ENCODE data around the gene RCOR1. TPM values are rescaled to one million over a fixed set of nuclear protein-coding genes. Genes with fewer than 3 reads are reported as not detected.
A peak's percentile ranks its signal among the peaks of the same experiment; 100 is the strongest.
"Not testable (repeated sequence)": the region's sequence is repeated elsewhere in the genome, so short reads cannot be mapped to it uniquely, and the experiment has no call there.

The RCOR1 gene
- total and polyA plus RNA-seq, 7 experiments from 2014 or later = 0.63 to 34.4 (median 19.6) TPM

GRCh38 chr14:102633906-102634595 lies 41.6 kb downstream of the RCOR1 start:
- POLR2A ChIA-PET = no interaction called here
- no peaks in the 10 kb centered on the region for H3K9me3 ChIP-seq (ENCODE audit: control insufficient read depth in 2 of 3, low read length in 3 of 3)
- no peaks in the 10 kb centered on the region for H3K4me1 ChIP-seq (ENCODE audit: control insufficient read depth in 2 of 2, insufficient read depth in 2 of 2, low read length in 2 of 2)
- no peaks in the 10 kb centered on the region for H3K9me3 Mint-ChIP-seq
- H3K27me3 Mint-ChIP-seq = no peaks in the 10 kb centered on the region
- intact Hi-C loops (cut with micrococcal nuclease) = no loop called here
- no peak overlapping the region for H3K27ac Mint-ChIP-seq
- H3K27ac ChIP-seq (ENCODE audit: low read depth, low read length) = no peak overlapping the region
- CTCF ChIA-PET = no interaction called here
- H3K4me3 Mint-ChIP-seq = peak overlapping the region in 2 of 10 donors; percentile 22 to 61
- peaks cover 0 to 20% (median 3%) of the 10 kb centered on the region in 5 donors for H3K36me3 Mint-ChIP-seq
- peaks cover 11 to 40% (median 24%) of the 10 kb centered on the region in 7 donors for H3K4me1 Mint-ChIP-seq
- ATAC-seq = no peak
- DNase-seq = no peak
- H3K36me3 ChIP-seq (ENCODE audit: control insufficient read depth in 2 of 3, insufficient read depth in 3 of 3, low read length in 3 of 3) = no peaks in the 10 kb centered on the region
- no peaks in the 10 kb centered on the region for H3K27me3 ChIP-seq (ENCODE audit: control insufficient read depth in 2 of 2, insufficient read depth in 2 of 2, low read length in 2 of 2)
- no peak overlapping the region for H3K4me3 ChIP-seq (ENCODE audit: low read length)

- H3K9me3 ChIP-seq (ENCODE audit: control insufficient read depth in 2 of 3, low read length in 3 of 3); H3K4me3 Mint-ChIP-seq; POLR2A ChIA-PET; H3K27ac ChIP-seq (ENCODE audit: low read depth, low read length); H3K4me1 ChIP-seq (ENCODE audit: control insufficient read depth in 2 of 2, insufficient read depth in 2 of 2, low read length in 2 of 2); intact Hi-C loops (cut with micrococcal nuclease); DNase-seq; ATAC-seq; H3K36me3 Mint-ChIP-seq; H3K27ac Mint-ChIP-seq; H3K27me3 ChIP-seq (ENCODE audit: control insufficient read depth in 2 of 2, insufficient read depth in 2 of 2, low read length in 2 of 2); H3K9me3 Mint-ChIP-seq; H3K4me3 ChIP-seq (ENCODE audit: low read length); H3K27me3 Mint-ChIP-seq; CTCF ChIA-PET; H3K36me3 ChIP-seq (ENCODE audit: control insufficient read depth in 2 of 3, insufficient read depth in 3 of 3, low read length in 3 of 3): not testable (repeated sequence)
- H3K4me1 Mint-ChIP-seq = peaks cover 14 to 52% (median 45%) of the 10 kb centered on the region in 7 donors
These were observed 47.2 kb downstream of the RCOR1 start for GRCh38 chr14:102639611-102640010.

GRCh38 chr14:102644523-102644922 lies 52.1 kb downstream of the RCOR1 start:
- ATAC-seq (peak; percentile 42), DNase-seq (no peak)
- Histone ChIP-seq H3K36me3 (ENCODE audit: control insufficient read depth in 2 of 3, insufficient read depth in 3 of 3, low read length in 3 of 3) (no peaks in the 10 kb centered on the region), H3K9me3 (ENCODE audit: control insufficient read depth in 2 of 3, low read length in 3 of 3) (no peaks in the 10 kb centered on the region), H3K4me1 (ENCODE audit: control insufficient read depth in 2 of 2, insufficient read depth in 2 of 2, low read length in 2 of 2) (peaks cover 0 to 20% of the 10 kb centered on the region in 2 donors), H3K4me3 (ENCODE audit: low read length) (no peak overlapping the region), H3K27ac (ENCODE audit: low read depth, low read length) (no peak overlapping the region), H3K27me3 (ENCODE audit: control insufficient read depth in 2 of 2, insufficient read depth in 2 of 2, low read length in 2 of 2) (no peaks in the 10 kb centered on the region)
- ChIA-PET POLR2A (no interaction called here), CTCF (no interaction called here)
- H3K4me1 Mint-ChIP-seq = peaks cover 33 to 85% (median 74%) of the 10 kb centered on the region in 7 donors
- peak overlapping the region in 3 of 10 donors; percentile 8 to 60 (median 36) for H3K4me3 Mint-ChIP-seq
- no peaks in the 10 kb centered on the region for H3K27me3 Mint-ChIP-seq
- intact Hi-C loops (cut with micrococcal nuclease) = no loop called here
- no peaks in the 10 kb centered on the region for H3K9me3 Mint-ChIP-seq
- peaks cover 0 to 8% (median under 1%) of the 10 kb centered on the region in 5 donors for H3K36me3 Mint-ChIP-seq
- H3K27ac Mint-ChIP-seq = peak overlapping the region in 5 of 9 donors; percentile 14 to 40 (median 32)

- ATAC-seq = peak; percentile 66
These were observed 53.4 kb downstream of the RCOR1 start for GRCh38 chr14:102645746-102646440.

GRCh38 chr14:102646615-102647014 lies 54.2 kb downstream of the RCOR1 start:
- Mint-ChIP-seq H3K9me3 (no peaks in the 10 kb centered on the region), H3K4me1 (peaks cover 33 to 88% (median 82%) of the 10 kb centered on the region in 7 donors), H3K27me3 (no peaks in the 10 kb centered on the region), H3K36me3 (peaks cover 0 to 8% (median 3%) of the 10 kb centered on the region in 5 donors), H3K27ac (peak overlapping the region in 1 of 9 donors; percentile 6), H3K4me3 (peak overlapping the region in 2 of 10 donors; percentile 2 to 8)
- H3K4me1 ChIP-seq (ENCODE audit: control insufficient read depth in 2 of 2, insufficient read depth in 2 of 2, low read length in 2 of 2) = peaks cover 0 to 20% of the 10 kb centered on the region in 2 donors
- no peaks in the 10 kb centered on the region for H3K36me3 ChIP-seq (ENCODE audit: control insufficient read depth in 2 of 3, insufficient read depth in 3 of 3, low read length in 3 of 3)
- no peak overlapping the region for H3K4me3 ChIP-seq (ENCODE audit: low read length)
- DNase-seq (no peak), ATAC-seq (peak; percentile 44)
- intact Hi-C loops (cut with micrococcal nuclease) = no loop called here
- H3K27me3 ChIP-seq (ENCODE audit: control insufficient read depth in 2 of 2, insufficient read depth in 2 of 2, low read length in 2 of 2) = no peaks in the 10 kb centered on the region
- no peak overlapping the region for H3K27ac ChIP-seq (ENCODE audit: low read depth, low read length)
- H3K9me3 ChIP-seq (ENCODE audit: control insufficient read depth in 2 of 3, low read length in 3 of 3) = no peaks in the 10 kb centered on the region
- ChIA-PET CTCF (interaction anchor here (0.6 to 0.7 kb wide), 2 partner anchors 27 to 520 kb away, joined by 3 to 4 read pairs; no protein-coding TSS in a partner anchor), POLR2A (no interaction called here)

More at GRCh38 chr14:102645746-102646440, 53.4 kb downstream of the RCOR1 start:
- H3K9me3 Mint-ChIP-seq = no peaks in the 10 kb centered on the region
- no peaks in the 10 kb centered on the region for H3K27me3 Mint-ChIP-seq
- H3K27ac Mint-ChIP-seq = peak overlapping the region in 5 of 9 donors; percentile 6 to 72 (median 32)
- POLR2A ChIA-PET = no interaction called here
- Histone ChIP-seq H3K4me1 (ENCODE audit: control insufficient read depth in 2 of 2, insufficient read depth in 2 of 2, low read length in 2 of 2) (peaks cover 0 to 20% of the 10 kb centered on the region in 2 donors), H3K36me3 (ENCODE audit: control insufficient read depth in 2 of 3, insufficient read depth in 3 of 3, low read length in 3 of 3) (no peaks in the 10 kb centered on the region), H3K9me3 (ENCODE audit: control insufficient read depth in 2 of 3, low read length in 3 of 3) (no peaks in the 10 kb centered on the region), H3K4me3 (ENCODE audit: low read length) (no peak overlapping the region), H3K27ac (ENCODE audit: low read depth, low read length) (no peak overlapping the region), H3K27me3 (ENCODE audit: control insufficient read depth in 2 of 2, insufficient read depth in 2 of 2, low read length in 2 of 2) (no peaks in the 10 kb centered on the region)
- intact Hi-C loops (cut with micrococcal nuclease) = no loop called here
- DNase-seq = no peak
- peaks cover 33 to 89% (median 82%) of the 10 kb centered on the region in 7 donors for H3K4me1 Mint-ChIP-seq
- CTCF ChIA-PET = interaction anchor here (0.6 to 0.7 kb wide), 2 partner anchors 26 to 519 kb away, joined by 3 to 4 read pairs; no protein-coding TSS in a partner anchor
- peaks cover 0 to 8% (median 3%) of the 10 kb centered on the region in 5 donors for H3K36me3 Mint-ChIP-seq
- no peak overlapping the region for H3K4me3 Mint-ChIP-seq

GRCh38 chr14:102652194-102652593 lies 59.7 kb downstream of the RCOR1 start:
- ATAC-seq = no peak
- H3K9me3 ChIP-seq (ENCODE audit: control insufficient read depth in 2 of 3, low read length in 3 of 3) = no peaks in the 10 kb centered on the region
- no peaks in the 10 kb centered on the region for H3K36me3 ChIP-seq (ENCODE audit: control insufficient read depth in 2 of 3, insufficient read depth in 3 of 3, low read length in 3 of 3)
- Mint-ChIP-seq H3K9me3 (peaks cover 0 to 7% (median 4%) of the 10 kb centered on the region in 11 donors), H3K4me1 (peaks cover 8 to 66% (median 57%) of the 10 kb centered on the region in 7 donors), H3K4me3 (peak overlapping the region in 1 of 10 donors; percentile 2), H3K27me3 (no peaks in the 10 kb centered on the region), H3K36me3 (peaks cover 0 to 19% (median 10%) of the 10 kb centered on the region in 5 donors), H3K27ac (peak overlapping the region in 1 of 9 donors; percentile 45)
- ChIA-PET CTCF (no interaction called here), POLR2A (interaction anchor here (0.6 kb wide), 1 partner anchor 293 kb away, joined by 3 read pairs; no protein-coding TSS in a partner anchor)
- intact Hi-C loops (cut with micrococcal nuclease) = no loop called here
- H3K27me3 ChIP-seq (ENCODE audit: control insufficient read depth in 2 of 2, insufficient read depth in 2 of 2, low read length in 2 of 2) = no peaks in the 10 kb centered on the region
- H3K4me1 ChIP-seq (ENCODE audit: control insufficient read depth in 2 of 2, insufficient read depth in 2 of 2, low read length in 2 of 2) = no peaks in the 10 kb centered on the region
- no peak overlapping the region for H3K27ac ChIP-seq (ENCODE audit: low read depth, low read length)
- DNase-seq = no peak
- H3K4me3 ChIP-seq (ENCODE audit: low read length) = no peak overlapping the region

Data from naive thymus-derived CD4-positive, alpha-beta T cell (primary cell).